HepG2 (cell line): Measurements from ENCODE around the gene CSH1. TPM values are rescaled to one million over a fixed set of nuclear protein-coding genes. Genes with fewer than 3 reads are reported as not detected.

ENCODE experiments used
- CAMTA2 ChIP-seq: sonication (generic); formaldehyde crosslinking; IDR thresholded peaks from 2 replicates; pipeline ENCODE4 v1.4.0; 2020; ENCODE audit warnings: mild to moderate bottlenecking, missing genetic modification reagents, borderline replicate concordance
- ESRRA ChIP-seq: sonication (generic); formaldehyde crosslinking; IDR thresholded peaks from 2 replicates; pipeline ENCODE4 v1.5.1; 2020; ENCODE audit warnings: mild to moderate bottlenecking, low read depth, missing genetic modification reagents
- GATAD1 ChIP-seq: IDR thresholded peaks from 2 replicates; pipeline ENCODE4 v1.6.1; 2016; ENCODE audit warnings: missing genetic modification reagents, missing compliant biosample characterization
- JUNB ChIP-seq: sonication (generic); formaldehyde crosslinking; IDR thresholded peaks from 2 replicates; pipeline ENCODE4 v1.8.0; 2022; ENCODE audit warnings: missing genetic modification reagents, mild to moderate bottlenecking, borderline replicate concordance
- MBNL3 ChIP-seq: fragments of 250-450 bp; sonication (Bioruptor Pico); conservative IDR thresholded peaks from 2 replicates; pipeline ENCODE4 v1.8.0; 2022; ENCODE audit warnings: mild to moderate bottlenecking, inconsistent platforms
- MXD1 ChIP-seq: sonication (generic); formaldehyde crosslinking; IDR thresholded peaks from 2 replicates; pipeline ENCODE4 v1.4.0; 2020; ENCODE audit warnings: mild to moderate bottlenecking, missing genetic modification reagents
- NAIF1 ChIP-seq: sonication (generic); formaldehyde crosslinking; IDR thresholded peaks from 2 replicates; pipeline ENCODE4 v1.5.0; 2020; ENCODE audit warnings: mild to moderate bottlenecking, missing genetic modification reagents, borderline replicate concordance
- NFKBIZ ChIP-seq: IDR thresholded peaks from 2 replicates; pipeline ENCODE4 v1.6.1; 2018; ENCODE audit warnings: missing genetic modification reagents, missing compliant biosample characterization
- SIN3A ChIP-seq: IDR thresholded peaks from 2 replicates; pipeline ENCODE4 v1.6.1; 2011; ENCODE audit warnings: low read depth, mild to moderate bottlenecking, control low read depth, low read length, borderline replicate concordance
- SP5 ChIP-seq: IDR thresholded peaks from 2 replicates; pipeline ENCODE4 v1.6.1; 2016; ENCODE audit warnings: low read depth, borderline replicate concordance
- TCF12 ChIP-seq, 2 experiments: fragments of 450-650 bp in 1 of 2; sonication (generic) in 1 of 2; formaldehyde crosslinking in 1 of 2; IDR thresholded peaks; 2 replicates each; pipeline versions ENCODE4 v1.6.1 to v1.8.0; 2017 to 2022; ENCODE audit warnings: antibody characterized with exemption in 1 of 2, mild to moderate bottlenecking in 1 of 2, missing genetic modification reagents in 1 of 2, moderate library complexity in 1 of 2
- THAP8 ChIP-seq: sonication (generic); formaldehyde crosslinking; IDR thresholded peaks from 2 replicates; pipeline ENCODE4 v1.5.1; 2020; ENCODE audit warnings: missing genetic modification reagents, mild to moderate bottlenecking, borderline replicate concordance
- YEATS4 ChIP-seq: sonication (generic); formaldehyde crosslinking; IDR thresholded peaks from 2 replicates; pipeline ENCODE4 v1.4.0; 2020; ENCODE audit warnings: missing genetic modification reagents, borderline replicate concordance
- ZBTB14 ChIP-seq: sonication (generic); formaldehyde crosslinking; IDR thresholded peaks from 2 replicates; pipeline ENCODE4 v1.4.0; 2020; ENCODE audit warnings: missing genetic modification reagents
- ZFP41 ChIP-seq: sonication (generic); formaldehyde crosslinking; IDR thresholded peaks from 2 replicates; pipeline ENCODE4 v1.4.0; 2020; ENCODE audit warnings: mild to moderate bottlenecking, missing genetic modification reagents, borderline replicate concordance
- ZKSCAN1 ChIP-seq: fragments of 150-350 bp; IDR thresholded peaks from 2 replicates; pipeline ENCODE4 v1.6.1; 2014; ENCODE audit warnings: low read length
- ZNF235 ChIP-seq: sonication (generic); formaldehyde crosslinking; IDR thresholded peaks from 2 replicates; pipeline ENCODE4 v1.8.1; 2023; ENCODE audit warnings: mild to moderate bottlenecking, missing genetic modification reagents, borderline replicate concordance
- ZNF33B ChIP-seq: sonication (generic); formaldehyde crosslinking; IDR thresholded peaks from 2 replicates; pipeline ENCODE4 v1.5.1; 2020; ENCODE audit warnings: mild to moderate bottlenecking, missing genetic modification reagents
- ZNF484 ChIP-seq: sonication (generic); formaldehyde crosslinking; IDR thresholded peaks from 2 replicates; pipeline ENCODE4 v1.5.1; 2020; ENCODE audit warnings: mild to moderate bottlenecking, low read depth, missing genetic modification reagents, borderline replicate concordance
- ZNF496 ChIP-seq: sonication (generic); formaldehyde crosslinking; IDR thresholded peaks from 2 replicates; pipeline ENCODE4 v1.8.1; 2023; ENCODE audit warnings: mild to moderate bottlenecking, moderate library complexity, missing genetic modification reagents; ENCODE audit not compliant: insufficient replicate concordance
- ZNF557 ChIP-seq: sonication (generic); formaldehyde crosslinking; IDR thresholded peaks from 2 replicates; pipeline ENCODE4 v1.4.0; 2020; ENCODE audit warnings: missing genetic modification reagents
- ZNF644 ChIP-seq: IDR thresholded peaks from 2 replicates; pipeline ENCODE4 v1.6.1; 2016; ENCODE audit warnings: low read depth
- ZNF672 ChIP-seq: sonication (generic); formaldehyde crosslinking; IDR thresholded peaks from 2 replicates; pipeline ENCODE4 v1.8.1; 2022; ENCODE audit warnings: missing genetic modification reagents
- ZNF687 ChIP-seq: sonication (generic); formaldehyde crosslinking; IDR thresholded peaks from 2 replicates; pipeline ENCODE4 v1.5.1; 2020; ENCODE audit warnings: mild to moderate bottlenecking, missing genetic modification reagents, moderate library complexity
- ZNF737 ChIP-seq: sonication (generic); formaldehyde crosslinking; IDR thresholded peaks from 2 replicates; pipeline ENCODE4 v1.5.0; 2020; ENCODE audit warnings: missing genetic modification reagents, mild to moderate bottlenecking, borderline replicate concordance
- ZNF841 ChIP-seq: sonication (generic); formaldehyde crosslinking; IDR thresholded peaks from 2 replicates; pipeline ENCODE4 v1.8.1; 2023; ENCODE audit warnings: missing genetic modification reagents, borderline replicate concordance
- polyA plus RNA-seq, 8 experiments: library from polyadenylated mRNA; depleted of rRNA in 3 of 8; stranded (reverse) in 7 of 8; unstranded in 1 of 8; fragments of >200 nt; fragmentation: Illumina TruSeq in 4 of 8; extraction: Trizol in 4 of 8; gene quantifications; 2 replicates each; pipeline versions ENCODE4 v1.2.1 to v1.2.3, GENCODE V29; 2011 to 2016; ENCODE audit warnings: low read depth in 4 of 8, missing spikeins in 1 of 8, mixed read lengths in 1 of 8; ENCODE audit not compliant: insufficient read depth in 1 of 8
- total RNA-seq, 5 experiments: library from RNA; depleted of rRNA; stranded (reverse); fragments of >200 nt; fragmentation: Illumina TruSeq; extraction: Trizol; gene quantifications; 2 replicates each; pipeline ENCODE4 v1.2.3, GENCODE V29; 2016; ENCODE audit warnings: low read depth in 1 of 5

The CSH1 gene
- total and polyA plus RNA-seq, 2 of the 13 experiments (the other 11 are each of a cell fraction or from before 2014, with no cell fraction given): not detected

- no peak for TF ChIP-seq GATAD1 (CRISPR knock-in tag)
- no peak for TF ChIP-seq ZBTB14 (CRISPR knock-in tag)
- no peak for TF ChIP-seq THAP8
- TF ChIP-seq ZFP41 (CRISPR knock-in tag): no peak
- no peak for TF ChIP-seq JUNB
- no peak for TF ChIP-seq ZNF687 (CRISPR knock-in tag)
- no peak for TF ChIP-seq NFKBIZ (CRISPR knock-in tag)
- no peak for TF ChIP-seq ZNF557 (CRISPR knock-in tag)
- TF ChIP-seq YEATS4 (CRISPR knock-in tag): no peak
- no peak for TF ChIP-seq SIN3A
- TF ChIP-seq ESRRA: peak; percentile 75; the same call in 1 of the 2 replicates
- TF ChIP-seq ZNF841 (CRISPR knock-in tag): no peak
- TF ChIP-seq NAIF1 (CRISPR knock-in tag): no peak
- no peak for TF ChIP-seq ZNF235 (CRISPR knock-in tag)
- TF ChIP-seq ZNF484 (CRISPR knock-in tag): no peak
- TF ChIP-seq ZNF33B: no peak
- TF ChIP-seq TCF12 (IDR thresholded peaks at IDR 0.05): no peak
- no peak for TF ChIP-seq TCF12 (CRISPR knock-in tag; IDR thresholded peaks at IDR 0.05)
- no peak for TF ChIP-seq ZNF644
- no peak for TF ChIP-seq CAMTA2 (CRISPR knock-in tag)
- no peak for TF ChIP-seq ZKSCAN1
- no peak for TF ChIP-seq ZNF672
- 0 out of 2 replicates have a peak, but pooled peaks have one; percentile 18 for TF ChIP-seq SP5 (CRISPR knock-in tag)
- no peak for TF ChIP-seq ZNF496 (CRISPR knock-in tag)
- no peak for TF ChIP-seq MBNL3
- no peak for TF ChIP-seq ZNF737 (CRISPR knock-in tag)
- TF ChIP-seq MXD1 (CRISPR knock-in tag): no peak
These were observed 41.7 kb downstream of the CSH1 start (continued) for GRCh38 chr17:63854709-63855108.
